ENCODE results near the gene SRSF2. TPM values are rescaled to one million over a fixed set of nuclear protein-coding genes. Genes with fewer than 3 reads are reported as not detected.
"Not testable (repeated sequence)": the region's sequence is repeated elsewhere in the genome, so short reads cannot be mapped to it uniquely, and the experiment has no call there.

Gene SRSF2
- total RNA-seq, 1 donor from 2014 or later = 86.4 TPM

DNA sequence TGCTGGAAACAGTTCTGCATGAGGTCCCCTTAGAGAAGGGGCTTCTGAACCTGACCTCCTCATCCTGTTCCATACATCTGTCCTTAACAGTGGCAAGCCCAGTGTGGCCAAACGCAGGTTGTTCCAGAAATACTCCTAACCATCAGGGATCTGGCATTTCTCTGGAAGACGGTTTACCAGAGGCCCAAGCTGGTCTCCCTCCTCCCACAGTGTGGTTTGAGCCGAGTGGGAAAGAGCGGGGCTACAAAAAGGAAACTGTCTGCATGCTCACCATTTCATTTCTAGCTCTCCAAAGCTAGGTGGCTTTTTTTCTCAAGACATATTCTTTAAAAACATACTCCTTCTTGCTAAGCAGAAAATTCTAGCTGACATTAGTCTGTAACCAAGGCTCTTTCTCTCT lies 32.3 kb downstream of the SRSF2 start:
- DNase-seq (ENCODE audit: low spot score in 2 of 2) (no peak), FAIRE-seq (no peak)

DNA sequence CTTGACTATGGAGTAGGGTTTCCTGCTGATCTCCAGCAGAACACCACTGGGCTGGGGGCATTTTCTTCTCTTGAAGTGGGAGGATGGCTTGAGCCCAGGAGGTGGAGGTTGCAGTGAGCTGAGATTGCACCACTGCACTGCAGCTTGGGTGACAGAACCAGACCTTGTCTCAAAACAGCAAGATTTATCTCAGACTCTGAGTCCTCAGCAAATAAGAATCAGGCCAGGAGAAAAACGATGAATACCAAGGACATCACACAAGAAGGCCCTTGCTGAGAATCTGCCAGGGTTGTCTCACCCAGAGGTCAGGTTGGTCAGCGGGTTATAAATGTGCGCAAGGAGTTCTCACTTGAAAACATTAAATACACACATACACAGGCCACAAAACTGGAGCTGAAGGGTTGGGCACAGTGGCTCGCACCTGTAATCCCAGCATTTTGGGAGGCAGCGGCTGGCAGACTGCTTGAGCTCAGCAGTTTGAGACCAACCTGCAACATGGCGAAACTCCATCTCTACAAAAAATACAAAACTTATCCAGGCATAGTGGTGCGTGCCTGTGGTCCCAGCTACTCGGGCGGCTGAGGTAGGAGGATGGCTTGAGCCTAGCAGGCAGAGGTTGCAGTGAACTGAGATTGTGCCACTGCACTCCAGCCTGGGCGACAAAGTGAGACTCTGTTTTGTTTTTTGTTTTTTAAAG lies 34.0 kb downstream of the SRSF2 start:
- FAIRE-seq (no peak), DNase-seq (ENCODE audit: low spot score in 2 of 2) (no peak)

DNA sequence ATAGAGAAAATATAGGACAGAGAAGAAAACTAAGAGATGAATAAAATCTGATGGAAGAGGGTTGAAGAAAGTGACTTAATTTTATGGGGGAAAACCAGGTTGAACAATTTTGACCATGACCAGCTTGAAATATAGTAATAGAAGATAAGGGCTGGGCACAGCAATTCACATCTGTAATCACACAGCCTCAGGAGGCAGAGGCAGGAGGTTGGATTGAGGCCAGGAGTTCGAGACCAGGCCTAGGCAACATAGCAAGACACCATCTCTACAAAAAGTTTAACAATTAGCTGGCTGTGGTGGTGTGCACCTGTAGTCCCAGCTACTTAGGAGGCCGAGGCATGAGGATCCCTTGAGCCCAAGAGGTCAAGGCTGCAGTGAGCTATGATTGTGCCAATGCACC lies 35.1 kb downstream of the SRSF2 start:
- FAIRE-seq = no peak
- DNase-seq (ENCODE audit: low spot score in 2 of 2) = no peak

DNA sequence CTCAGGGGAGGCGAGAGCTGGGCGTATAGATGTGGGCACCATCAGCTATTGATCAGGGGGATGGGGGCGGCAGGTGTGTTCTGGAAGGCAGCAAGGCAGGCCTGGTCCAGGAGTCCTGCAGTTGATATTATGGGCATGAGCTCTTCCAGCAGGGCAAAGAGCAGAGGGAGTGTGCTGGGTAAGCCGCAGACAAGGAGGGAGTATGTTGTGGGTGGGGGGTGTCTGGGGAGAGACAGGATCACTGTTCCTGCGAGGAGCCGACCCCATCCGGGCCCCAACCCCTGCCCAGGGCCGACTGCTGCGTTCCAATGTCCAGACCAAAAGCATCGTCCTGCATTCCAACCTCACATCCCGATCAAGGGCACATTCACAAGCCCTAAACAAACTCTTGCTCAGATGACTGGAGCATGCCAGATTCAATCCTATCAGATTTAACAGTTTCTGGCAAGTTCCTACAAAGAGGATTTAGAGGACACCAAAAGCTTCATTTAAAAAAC lies 35.6 kb downstream of the SRSF2 start:
- FAIRE-seq (no peak), DNase-seq (ENCODE audit: low spot score in 2 of 2) (no peak)

DNA sequence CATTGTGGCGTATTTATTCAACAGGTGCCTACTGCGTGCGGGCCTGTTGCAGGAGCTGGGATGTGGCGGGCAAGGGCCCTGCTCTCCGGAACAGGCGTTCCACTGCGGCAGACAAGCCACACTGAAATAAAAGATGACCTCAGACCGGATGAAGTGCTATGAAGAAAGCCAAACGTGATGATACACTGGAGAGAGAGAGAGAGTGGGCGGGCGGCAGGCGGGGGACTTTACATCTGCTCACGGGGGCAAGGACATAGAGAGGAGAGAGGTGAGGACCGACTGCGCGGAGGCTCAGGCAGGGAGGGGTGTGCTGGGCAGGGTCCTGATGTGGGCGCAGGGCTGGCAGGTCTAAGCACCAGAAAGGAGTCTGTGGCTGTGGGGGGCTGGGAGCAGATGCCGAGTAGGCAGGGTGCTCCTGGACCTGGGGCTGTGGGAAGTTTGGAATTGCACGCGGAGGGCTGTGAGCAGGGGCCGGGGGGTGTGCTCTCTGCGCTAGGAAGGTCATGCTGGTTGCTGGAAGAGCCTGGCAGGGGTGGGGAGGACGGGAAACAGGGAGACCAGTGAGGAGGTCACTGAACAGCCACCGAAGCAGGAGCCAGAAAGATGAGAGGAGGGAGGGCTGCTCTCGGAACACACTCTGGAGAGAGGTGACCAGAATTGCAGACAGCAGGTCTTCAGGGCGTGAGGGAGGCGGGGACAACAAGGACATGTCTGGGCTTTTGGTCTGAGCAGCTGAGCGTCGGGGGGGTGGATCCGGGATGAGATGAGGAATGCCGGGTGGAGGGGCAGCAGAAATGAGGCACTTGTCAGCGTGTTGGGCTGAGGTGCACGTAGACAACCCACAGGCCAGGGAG lies 36.3 kb downstream of the SRSF2 start:
- FAIRE-seq (no peak), DNase-seq (ENCODE audit: low spot score in 2 of 2) (peak in 1 of 2 donors; percentile 72)

DNA sequence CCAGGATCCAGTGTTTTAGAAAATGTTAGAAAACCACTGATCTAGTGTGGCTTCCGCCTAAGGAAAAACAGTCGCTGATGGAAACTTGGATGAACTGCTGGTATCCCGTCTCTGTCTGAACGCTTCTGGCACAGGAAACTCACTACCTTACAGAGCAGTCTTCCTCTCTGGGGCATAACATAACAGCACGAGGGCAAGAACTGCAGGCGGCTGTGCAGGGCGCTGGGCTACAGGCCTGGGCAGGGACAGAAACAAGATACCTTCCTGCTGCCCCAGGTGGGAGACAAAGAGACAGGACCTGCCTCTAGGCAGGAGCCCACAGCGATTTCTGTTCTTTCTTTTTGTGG lies 36.9 kb downstream of the SRSF2 start:
- no peak for DNase-seq (ENCODE audit: low spot score in 2 of 2)
- no peak for FAIRE-seq

DNA sequence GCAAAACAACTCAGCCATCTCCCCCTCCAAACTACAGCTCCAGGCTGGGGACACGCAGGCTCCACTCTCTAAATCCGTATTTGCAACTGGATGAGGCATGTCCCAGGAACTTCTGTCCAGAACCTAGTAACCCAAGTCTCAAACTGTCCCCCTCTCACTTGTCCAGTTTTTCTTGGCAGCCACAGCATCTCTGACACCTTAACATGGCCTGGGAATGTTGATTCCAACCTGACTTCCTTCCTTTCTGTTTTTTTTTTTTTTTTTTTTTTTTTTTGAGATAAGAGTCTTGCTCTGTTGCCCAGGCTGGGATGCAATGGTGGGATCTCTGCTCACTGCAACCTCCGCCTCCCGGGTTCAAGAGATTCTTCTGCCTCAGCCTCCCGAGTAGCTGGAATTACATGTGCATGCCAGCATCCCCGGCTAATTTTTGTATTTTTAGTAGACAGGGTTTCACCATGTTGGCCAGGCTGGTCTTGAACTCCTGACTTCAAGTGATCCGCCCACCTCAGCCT lies 38.6 kb downstream of the SRSF2 start:
- not testable (repeated sequence) for DNase-seq (ENCODE audit: low spot score in 2 of 2); FAIRE-seq

DNA sequence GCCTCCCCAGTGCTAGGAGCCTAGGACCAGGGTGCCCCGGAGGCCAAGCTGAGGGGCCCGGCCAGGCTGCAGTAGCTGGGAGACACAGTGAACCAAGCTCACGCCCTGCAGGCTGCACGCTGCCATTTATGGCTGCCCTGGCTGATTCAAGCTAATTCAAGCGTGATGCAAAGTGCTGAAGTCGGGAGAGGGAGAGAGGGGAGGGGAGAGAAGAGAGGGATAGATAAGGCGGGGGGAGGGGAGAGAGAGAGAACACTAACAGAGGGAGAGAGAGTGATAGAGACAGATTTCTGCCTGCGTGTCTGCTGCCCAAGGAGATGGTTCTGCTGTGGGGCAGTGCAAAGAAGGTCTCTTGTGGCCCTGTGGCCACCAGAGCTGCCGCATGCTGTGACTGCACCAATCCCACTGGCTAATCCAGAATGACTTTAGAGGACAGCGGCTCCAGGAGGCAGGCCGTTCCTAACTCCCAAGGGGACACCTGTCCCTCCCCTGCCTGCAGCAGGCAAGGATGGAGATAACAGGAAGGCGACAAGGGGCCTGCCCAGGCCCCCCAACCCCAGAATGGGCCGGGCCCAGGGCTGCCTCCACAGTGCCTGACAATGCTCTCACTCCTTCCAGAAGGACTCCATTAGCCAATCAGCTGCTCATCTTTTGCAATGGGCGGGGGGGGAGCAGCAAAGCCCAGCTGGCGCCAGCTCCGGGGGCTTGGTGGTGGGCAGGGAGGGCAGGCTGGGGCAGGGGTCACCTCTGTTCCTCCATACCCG lies 39.2 kb downstream of the SRSF2 start:
- no peak for FAIRE-seq
- no peak for DNase-seq (ENCODE audit: low spot score in 2 of 2)

DNA sequence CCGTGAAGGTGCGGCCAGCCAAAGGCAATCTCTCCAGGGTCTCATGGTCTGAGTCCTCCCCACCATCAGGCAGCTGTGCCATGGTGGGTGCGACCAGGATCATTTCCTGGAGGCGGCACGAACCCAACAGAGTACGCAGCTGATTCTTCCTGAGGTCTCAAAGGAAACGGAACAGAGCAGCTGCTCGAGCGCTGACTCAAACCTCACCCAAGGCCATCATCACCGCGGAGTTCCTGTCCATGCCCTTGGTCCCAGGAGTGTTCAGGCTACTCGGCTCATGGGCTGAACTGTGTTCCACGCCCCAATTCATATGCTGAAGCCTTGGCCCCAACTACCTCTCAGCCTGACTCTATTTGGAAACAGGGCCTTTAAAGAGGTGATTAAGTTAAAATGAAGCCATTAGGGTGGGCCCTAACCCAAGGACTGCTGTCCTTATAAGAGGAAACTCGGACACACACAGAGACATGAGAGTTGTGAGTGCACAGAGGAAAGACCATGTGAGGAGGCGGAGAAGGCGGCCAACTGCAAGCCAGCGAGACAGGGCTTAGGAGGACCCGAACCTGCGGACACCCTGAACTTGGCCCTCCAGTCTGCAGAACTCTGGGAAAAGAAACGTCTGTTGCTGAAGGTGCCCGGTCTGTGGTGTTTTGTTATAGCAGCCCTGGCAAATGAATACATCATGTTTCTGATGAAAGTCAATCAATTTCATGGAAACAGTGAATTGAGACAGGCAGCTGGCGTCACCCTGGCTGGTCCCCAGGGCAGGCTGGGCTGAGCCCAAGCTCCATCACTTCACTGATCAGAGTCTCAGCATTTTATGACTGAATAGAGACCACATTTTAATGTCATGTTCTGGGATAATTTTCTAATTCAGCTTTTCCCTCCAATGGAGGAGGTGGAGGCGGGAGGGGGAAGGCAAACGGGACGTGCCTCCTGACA lies 40.1 kb downstream of the SRSF2 start:
- no peak for DNase-seq (ENCODE audit: low spot score in 2 of 2)
- no peak for FAIRE-seq

DNA sequence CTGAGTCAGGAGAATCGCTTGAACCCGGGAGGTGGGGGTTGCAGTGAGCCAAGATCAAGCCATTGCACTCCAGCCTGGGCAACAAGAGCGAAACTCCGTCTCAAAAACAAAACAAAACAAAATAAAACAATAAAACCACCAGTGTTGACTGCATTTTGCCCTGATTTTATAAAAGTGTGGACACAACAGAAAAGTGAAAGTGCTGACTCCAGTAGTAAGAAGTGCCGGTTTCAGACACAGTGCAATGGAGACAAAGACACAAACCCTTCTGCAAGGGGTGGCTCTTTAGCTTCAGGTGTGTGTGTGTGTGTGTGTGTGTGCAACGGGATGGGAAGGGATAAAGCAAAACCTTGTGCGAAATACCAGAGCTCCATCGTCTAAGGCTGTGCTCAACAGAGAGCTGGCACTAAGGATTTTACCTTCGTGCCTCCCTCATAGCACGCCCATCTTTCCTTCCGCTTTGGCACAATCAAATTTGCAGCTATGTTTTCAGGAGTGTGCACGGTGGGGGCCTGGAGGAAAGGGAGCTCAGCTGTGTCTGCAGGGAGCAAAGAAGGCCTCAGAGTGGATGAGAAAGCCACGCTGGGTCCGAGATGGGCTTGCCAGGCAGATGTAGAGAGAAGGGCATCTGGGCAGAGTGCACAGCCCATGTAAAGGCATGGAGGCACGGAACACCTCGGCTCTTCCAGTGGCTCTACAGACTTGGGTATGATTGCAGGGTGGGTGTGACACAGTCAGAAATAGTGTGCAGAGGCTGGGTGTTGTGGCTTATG lies 41.9 kb downstream of the SRSF2 start:
- DNase-seq (ENCODE audit: low spot score in 2 of 2) (no peak), FAIRE-seq (no peak)

DNA sequence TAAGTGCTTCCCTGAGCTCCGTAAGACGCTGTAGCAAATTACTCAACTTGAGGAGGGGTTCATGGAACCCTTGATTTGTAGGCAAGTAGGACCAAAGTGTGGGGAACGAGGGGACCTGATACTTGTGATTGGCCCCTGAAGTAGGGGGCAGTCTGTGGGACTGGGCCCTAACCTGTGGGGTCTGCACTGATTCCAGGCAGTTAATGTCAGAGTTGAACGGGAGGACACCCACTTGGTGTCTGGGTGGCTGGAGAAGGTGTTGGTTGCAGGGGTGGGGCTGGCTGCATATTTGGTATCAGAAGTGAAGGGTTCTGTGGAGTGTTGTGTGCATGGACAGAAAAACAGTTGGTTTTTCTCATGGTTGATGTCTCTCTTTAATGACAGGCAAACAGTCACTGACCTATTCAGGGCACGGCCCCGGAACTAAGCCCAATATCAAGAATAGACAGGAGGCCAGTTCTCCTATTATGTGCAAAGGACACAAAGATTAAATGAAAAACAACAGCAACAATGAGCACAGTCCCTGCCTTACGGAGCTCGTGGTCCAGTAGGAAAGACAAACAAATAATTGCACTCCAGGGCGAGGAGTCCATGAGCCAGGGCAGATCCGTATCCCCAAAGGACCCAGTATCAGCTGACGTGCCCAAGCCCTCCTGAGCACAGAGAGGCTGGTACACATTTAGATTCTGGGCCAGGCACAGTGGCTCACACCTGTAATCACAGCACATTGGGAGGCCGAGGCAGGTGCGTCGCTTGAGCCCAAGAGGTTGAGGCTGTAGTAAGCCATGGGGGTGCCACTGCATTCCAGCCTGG lies 45.5 kb downstream of the SRSF2 start:
- FAIRE-seq = no peak
- DNase-seq (ENCODE audit: low spot score in 2 of 2) = no peak

DNA sequence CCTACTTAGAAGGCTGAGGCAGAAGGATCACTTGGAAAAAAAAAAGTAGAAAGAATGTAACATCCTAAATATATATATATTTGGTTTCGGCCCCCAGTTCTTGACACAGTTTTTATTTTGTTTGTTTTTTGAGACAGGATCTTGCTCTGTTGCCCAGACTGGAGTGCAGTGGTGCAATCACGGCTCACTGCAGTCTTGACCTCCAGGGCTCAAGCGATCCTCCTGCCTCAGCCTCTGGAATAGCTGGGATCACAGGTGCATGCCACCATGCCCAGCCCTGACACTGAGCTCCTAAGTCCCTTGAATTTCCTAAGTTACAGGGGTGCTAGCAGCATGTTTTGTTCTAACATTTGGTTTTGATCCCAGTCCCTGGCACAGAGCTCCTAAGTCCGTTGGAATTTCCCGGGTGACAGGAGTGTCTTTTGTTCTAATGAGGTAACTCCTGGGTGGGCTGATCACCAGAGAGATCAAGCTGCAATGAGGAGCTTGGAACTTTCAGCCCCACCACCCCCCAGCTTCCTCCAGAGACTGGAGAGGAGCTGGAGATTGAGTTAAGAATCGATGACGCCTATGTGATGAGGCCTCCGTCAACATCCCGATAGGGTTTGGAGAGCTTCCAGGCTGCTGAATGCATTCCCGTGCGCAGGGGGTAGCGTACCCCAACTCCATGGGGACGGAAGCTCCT lies 46.4 kb downstream of the SRSF2 start:
- no peak for DNase-seq (ENCODE audit: low spot score in 2 of 2)

DNA sequence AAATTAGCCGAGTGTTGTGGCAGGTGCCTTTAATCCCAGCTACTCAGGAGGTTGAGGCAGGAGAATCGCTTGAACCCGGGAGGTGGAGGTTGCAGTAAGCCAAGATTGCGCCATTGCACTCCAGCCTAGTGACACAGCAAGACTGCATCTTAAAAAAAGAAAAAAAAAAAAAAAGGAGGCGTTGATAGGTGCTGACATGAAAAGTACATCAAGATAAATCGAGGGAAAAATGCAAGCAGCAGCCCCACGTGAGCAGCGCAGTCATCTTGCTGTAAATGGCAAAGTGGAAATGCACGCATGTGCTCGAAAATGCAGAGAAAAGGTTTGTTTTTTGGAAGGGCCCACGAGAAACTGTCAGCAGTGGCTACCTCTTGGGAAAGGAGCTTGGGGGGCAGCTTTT lies 47.3 kb downstream of the SRSF2 start:
- FAIRE-seq = no peak
- no peak for DNase-seq (ENCODE audit: low spot score in 2 of 2)

More for the DNA sequence above, 46.4 kb downstream of the SRSF2 start:
- FAIRE-seq = no peak

DNA sequence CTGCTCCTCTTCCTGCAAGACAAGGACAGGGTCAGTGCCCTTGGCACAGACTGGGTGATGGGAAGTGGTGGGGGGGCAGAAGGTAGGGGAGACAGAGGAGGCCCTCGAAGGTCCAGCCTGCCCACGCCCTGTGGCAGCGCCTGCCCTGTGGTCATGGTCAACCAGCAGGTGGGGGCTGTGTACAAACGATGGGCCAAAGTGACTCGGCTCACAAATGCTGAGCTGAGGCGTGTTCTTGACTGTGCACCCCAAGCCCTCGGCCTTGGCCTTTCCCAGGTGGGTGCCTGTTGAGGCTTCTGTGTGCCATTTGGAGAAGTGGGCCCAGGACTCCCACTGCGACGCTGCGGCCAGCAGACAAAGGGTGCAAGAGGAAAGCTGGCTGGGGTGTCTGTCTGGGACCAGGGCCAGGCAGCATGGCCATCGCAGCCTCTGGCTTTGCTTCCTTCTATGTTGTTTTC lies 48.9 kb downstream of the SRSF2 start:
- DNase-seq (ENCODE audit: low spot score in 2 of 2) (no peak), FAIRE-seq (no peak)

DNA sequence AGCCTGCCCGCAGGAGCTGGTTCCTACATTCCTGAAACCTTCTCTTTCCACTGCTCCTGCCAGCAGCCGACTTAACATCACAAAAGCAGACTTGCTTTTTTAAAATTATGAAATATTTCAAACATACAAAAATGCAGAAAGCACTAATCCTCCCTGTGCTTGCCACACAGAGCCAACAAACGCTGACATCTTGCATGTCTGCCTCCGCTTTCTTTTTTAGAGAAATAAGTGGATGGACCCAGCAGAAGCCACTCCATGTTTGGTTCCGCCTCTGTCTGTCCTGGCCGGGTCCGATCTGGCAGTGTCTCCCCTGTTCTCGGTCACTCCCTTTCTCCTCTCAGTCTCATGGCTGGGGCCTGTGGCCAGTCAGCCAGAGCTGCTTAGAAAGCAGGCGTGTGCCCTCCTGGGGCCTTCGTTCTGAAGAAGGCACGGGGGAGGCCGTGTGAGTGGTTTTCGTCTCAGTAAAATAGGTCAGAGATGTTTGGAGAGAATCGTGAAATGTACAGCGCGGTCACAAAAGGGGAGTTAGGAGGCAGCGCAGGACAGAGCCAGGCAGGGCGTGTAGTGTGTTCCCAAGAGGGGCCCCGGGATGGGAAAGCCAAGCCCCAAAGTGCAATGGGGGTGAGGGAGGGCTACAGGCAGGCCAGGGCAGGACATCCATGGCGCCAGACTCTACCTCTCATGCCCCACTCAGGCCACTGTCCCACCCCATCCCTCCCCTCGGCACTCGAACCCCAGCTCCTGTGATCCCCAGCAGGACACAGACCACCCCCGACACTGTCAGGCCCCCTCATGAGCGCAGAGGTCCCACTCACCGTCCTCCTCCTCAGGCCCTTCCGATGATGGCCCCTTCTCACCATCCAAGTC lies 49.6 kb downstream of the SRSF2 start:
- FAIRE-seq (no peak), DNase-seq (ENCODE audit: low spot score in 2 of 2) (no peak)

DNA sequence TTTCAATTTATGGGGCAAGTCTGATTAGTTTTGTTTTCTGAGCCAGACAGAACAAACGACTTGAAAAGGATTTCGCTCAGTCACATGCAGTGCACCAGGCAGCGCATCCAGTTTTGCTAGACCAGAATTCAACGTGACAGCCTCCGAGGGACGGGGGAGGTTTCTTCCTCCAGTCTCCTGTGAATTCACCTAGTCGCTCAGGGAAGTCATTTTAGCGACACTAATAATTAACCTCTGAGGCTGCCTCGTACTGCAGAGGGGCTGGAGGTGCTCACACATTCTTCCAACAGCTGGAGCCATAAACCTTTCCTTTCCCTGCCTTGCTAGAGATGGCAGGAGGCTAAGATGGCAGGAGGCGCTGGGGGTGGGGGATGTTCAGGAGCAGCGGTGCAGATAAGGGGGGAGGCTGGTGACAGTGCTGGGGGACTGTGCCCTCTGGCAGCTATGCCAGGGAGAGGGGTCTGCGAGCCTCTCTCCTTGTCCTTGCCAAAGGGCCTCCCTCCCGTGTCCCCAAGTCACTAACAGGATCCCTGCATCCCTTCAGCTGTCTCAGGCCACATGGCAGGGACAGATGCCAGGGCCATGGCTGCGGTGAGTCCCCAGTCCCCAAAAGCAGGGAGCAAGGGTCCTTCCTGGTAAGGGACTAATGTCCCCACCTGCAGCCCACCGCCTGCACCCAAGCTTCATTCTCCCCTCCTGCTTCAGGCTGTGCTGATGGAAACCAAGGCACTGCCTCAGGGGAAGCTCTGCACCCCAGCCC lies 50.4 kb downstream of the SRSF2 start:
- DNase-seq (ENCODE audit: low spot score in 2 of 2) = no peak
- no peak for FAIRE-seq

Measured in frontal cortex (tissue), 4 donors.